Measurements from ENCODE around the gene TRIM59.
"Not testable (repeated sequence)": the region's sequence is repeated elsewhere in the genome, so short reads cannot be mapped to it uniquely, and the experiment has no call there.

Gene TRIM59

GRCh38 chr3:160458151-160458550, 8.6 kb upstream of the TRIM59 start:
- DNase-seq (ENCODE audit: low read depth in 1 of 2, low spot score in 1 of 2): no peak

GRCh38 chr3:160455846-160456245, 6.3 kb upstream of the TRIM59 start:
- DNase-seq (ENCODE audit: low read depth in 1 of 2, low spot score in 1 of 2): no peak

GRCh38 chr3:160454995-160455394, 5.4 kb upstream of the TRIM59 start:
- no peak for DNase-seq (ENCODE audit: low read depth in 1 of 2, low spot score in 1 of 2)

GRCh38 chr3:160452251-160452650, 2.7 kb upstream of the TRIM59 start:
- DNase-seq (ENCODE audit: low read depth in 1 of 2, low spot score in 1 of 2): not testable (repeated sequence)

- no peak for DNase-seq (ENCODE audit: low read depth in 1 of 2, low spot score in 1 of 2)
Measured at GRCh38 chr3:160451602-160452001, 2.0 kb upstream of the TRIM59 start.

- DNase-seq (ENCODE audit: low read depth in 1 of 2, low spot score in 1 of 2): no peak
Measured at GRCh38 chr3:160450846-160451245, 1.3 kb upstream of the TRIM59 start.

- DNase-seq (ENCODE audit: low read depth in 1 of 2, low spot score in 1 of 2): no peak
Measured at GRCh38 chr3:160448845-160449635, 546 bp downstream of the TRIM59 start.

- no peak for DNase-seq (ENCODE audit: low read depth in 1 of 2, low spot score in 1 of 2)
Measured at GRCh38 chr3:160447544-160447943, 2.0 kb downstream of the TRIM59 start.

- DNase-seq (ENCODE audit: low read depth in 1 of 2, low spot score in 1 of 2): no peak
Measured at GRCh38 chr3:160446522-160447056, 3.0 kb downstream of the TRIM59 start.

GRCh38 chr3:160445854-160446253, 3.7 kb downstream of the TRIM59 start:
- no peak for DNase-seq (ENCODE audit: low read depth in 1 of 2, low spot score in 1 of 2)

GRCh38 chr3:160444411-160444810, 5.2 kb downstream of the TRIM59 start:
- DNase-seq (ENCODE audit: low read depth in 1 of 2, low spot score in 1 of 2): no peak

GRCh38 chr3:160440687-160441086, 8.9 kb downstream of the TRIM59 start:
- DNase-seq (ENCODE audit: low read depth in 1 of 2, low spot score in 1 of 2): no peak

- no peak for DNase-seq (ENCODE audit: low read depth in 1 of 2, low spot score in 1 of 2)
Measured at GRCh38 chr3:160437083-160437455, 12.5 kb downstream of the TRIM59 start.

GRCh38 chr3:160435747-160436146, 13.8 kb downstream of the TRIM59 start:
- no peak for DNase-seq (ENCODE audit: low read depth in 1 of 2, low spot score in 1 of 2)

GRCh38 chr3:160435095-160435494, 14.5 kb downstream of the TRIM59 start:
- DNase-seq (ENCODE audit: low read depth in 1 of 2, low spot score in 1 of 2): no peak

- no peak for DNase-seq (ENCODE audit: low read depth in 1 of 2, low spot score in 1 of 2)
Measured at GRCh38 chr3:160434071-160434470, 15.5 kb downstream of the TRIM59 start.

GRCh38 chr3:160427832-160428424, 21.7 kb downstream of the TRIM59 start:
- DNase-seq (ENCODE audit: low read depth in 1 of 2, low spot score in 1 of 2): no peak

- no peak for DNase-seq (ENCODE audit: low read depth in 1 of 2, low spot score in 1 of 2)
Measured at GRCh38 chr3:160417311-160417710, 32.3 kb downstream of the TRIM59 start.

- peak; percentile 12 to 48 for DNase-seq (ENCODE audit: low read depth in 1 of 2, low spot score in 1 of 2)
Measured at GRCh38 chr3:160413613-160414248, 35.9 kb downstream of the TRIM59 start.

GRCh38 chr3:160412477-160412876, 37.1 kb downstream of the TRIM59 start:
- DNase-seq (ENCODE audit: low read depth in 1 of 2, low spot score in 1 of 2): no peak

- DNase-seq (ENCODE audit: low read depth in 1 of 2, low spot score in 1 of 2): no peak
Measured at GRCh38 chr3:160409812-160410610, 39.6 kb downstream of the TRIM59 start.

All from activated T-helper 1 cell treated with anti-CD3 and anti-CD28 coated beads, Interleukin-2, amount 50 U/mL, for 16 hours (primary cell).